SK-N-MC (cell line): ENCODE results near the gene ISG20L2.

ENCODE experiments used
- EZH2 ChIP-seq: fragments of 200-600 bp; sonication (generic); IDR thresholded peaks from one replicate; pipeline ENCODE4 v1.6.1; 2017; ENCODE audit warnings: antibody characterized with exemption
- FOXP2 ChIP-seq: optimal IDR thresholded peaks from 2 replicates; pipeline ENCODE3; 2011; ENCODE audit warnings: mild to moderate bottlenecking, moderate library complexity; ENCODE audit not compliant: insufficient read depth; ENCODE audit errors: extremely low read length, control extremely low read depth
- POLR2AphosphoS5 ChIP-seq: IDR thresholded peaks from 2 replicates; pipeline ENCODE4 v1.6.1; 2012; ENCODE audit warnings: mild to moderate bottlenecking, low read depth, low read length, borderline replicate concordance

- TF ChIP-seq EZH2 (no peak), POLR2AphosphoS5 (no peak), FOXP2 (no peak)
Observed at GRCh38 chr1:156742801-156743200, 14.2 kb upstream of the ISG20L2 start.
